Endothelial cell of umbilical vein (primary cell): ENCODE data around the gene TMEM43. TPM values are rescaled to one million over a fixed set of nuclear protein-coding genes. Genes with fewer than 3 reads are reported as not detected.

Experiments used
- BruUV-seq: library from RNA; stranded (reverse); fragments of 400-500 nt; replicated peaks from 2 replicates; lab custom pipeline; 2021; lab: Mats Ljungman, UMichigan
- CTCF ChIA-PET: fragments of 300-600, 350-600 bp; sonication (Branson Sonifier 250); formaldehyde crosslinking; loops from one replicate; lab custom pipeline; 2021; ENCODE audit warnings: antibody characterized with exemption, inconsistent platforms; lab: Charles Lee
- POLR2A ChIA-PET: fragments of 300-600, 350-600 bp; sonication (Branson Sonifier 250); formaldehyde crosslinking; loops from one replicate; lab custom pipeline; 2021; ENCODE audit warnings: antibody characterized with exemption, inconsistent platforms; lab: Charles Lee
- DNase-seq: peaks from one replicate; pipeline ENCODE4 v3.0.0-alpha.2; 2011; ENCODE audit warnings: low read depth, low spot score
- FAIRE-seq: peaks from 2 replicates; lab custom pipeline; 2011; peaks lifted over from hg19 to GRCh38; lab: Jason Lieb, UNC
- H2AFZ ChIP-seq: 2 replicates; pipeline ENCODE4 v1.6.0; 2012; ENCODE audit warnings: low read depth, low read length, control low read depth, inconsistent platforms
- H3K27ac ChIP-seq: 2 replicates; pipeline ENCODE4 v1.5.1; 2011; ENCODE audit warnings: low read depth, mild to moderate bottlenecking, control low read depth, low read length, moderate library complexity; ENCODE audit not compliant: insufficient read depth
- H3K27me3 ChIP-seq, 2 experiments: 2 replicates each; pipeline versions ENCODE4 v1.6.0 to v1.6.1; 2011; ENCODE audit warnings: low read length in 2 of 2, mixed read lengths in 1 of 2; ENCODE audit not compliant: control insufficient read depth in 2 of 2, insufficient read depth in 2 of 2
- H3K36me3 ChIP-seq, 2 experiments: 2 replicates in 1 of 2; 3 replicates in 1 of 2; pipeline ENCODE4 v1.5.1; 2011; ENCODE audit warnings: low read length in 2 of 2, mild to moderate bottlenecking in 1 of 2, moderate library complexity in 1 of 2; ENCODE audit not compliant: control insufficient read depth in 2 of 2, insufficient read depth in 2 of 2; ENCODE audit errors: extremely low read depth in 1 of 2
- H3K4me1 ChIP-seq: 3 replicates; pipeline ENCODE4 v1.5.1; 2011; ENCODE audit warnings: mild to moderate bottlenecking, low read length; ENCODE audit not compliant: control insufficient read depth, insufficient read depth; ENCODE audit errors: extremely low read depth
- H3K4me2 ChIP-seq: 2 replicates; pipeline ENCODE4 v1.6.1; 2011; ENCODE audit warnings: low read length, control low read depth, mixed read lengths; ENCODE audit not compliant: insufficient read depth
- H3K4me3 ChIP-seq, 3 experiments: fragments of 200-600 bp in 1 of 3; sonication (generic), shearing (Covaris generic) in 1 of 3; replicated peaks in 1 of 3; 2 replicates each; pipeline ENCODE4 v1.5.1; 2011 to 2016; ENCODE audit warnings: control low read depth in 3 of 3, low read length in 3 of 3, mild to moderate bottlenecking in 2 of 3, inconsistent platforms in 1 of 3, low read depth in 1 of 3, moderate library complexity in 1 of 3; ENCODE audit not compliant: insufficient read depth in 1 of 3
- H3K79me2 ChIP-seq: 2 replicates; pipeline ENCODE4 v1.6.0; 2012; ENCODE audit warnings: low read length, inconsistent platforms; ENCODE audit not compliant: control insufficient read depth, insufficient read depth
- H3K9ac ChIP-seq: replicated peaks from 2 replicates; pipeline ENCODE3; 2011; ENCODE audit warnings: low read length, control low read depth; ENCODE audit not compliant: insufficient read depth; ENCODE audit errors: extremely low read depth
- H3K9me1 ChIP-seq: replicated peaks from 3 replicates; pipeline ENCODE4 v1.6.0; 2011; ENCODE audit warnings: mild to moderate bottlenecking, low read length; ENCODE audit not compliant: control insufficient read depth, insufficient read depth; ENCODE audit errors: extremely low read depth
- H3K9me3 ChIP-seq: replicated peaks from 2 replicates; pipeline ENCODE4 v1.5.1; 2012; ENCODE audit warnings: low read length, inconsistent platforms; ENCODE audit not compliant: control insufficient read depth, insufficient read depth
- H4K20me1 ChIP-seq: replicated peaks from 2 replicates; pipeline ENCODE3; 2011; ENCODE audit warnings: mild to moderate bottlenecking, low read length; ENCODE audit not compliant: control insufficient read depth, insufficient read depth; ENCODE audit errors: extremely low read depth
- CTCF ChIP-seq, 2 donors: IDR thresholded peaks; 1 replicate in 1 of 2; 2 replicates in 1 of 2; pipeline ENCODE4 v1.5.1; 2011; ENCODE audit warnings: low read length in 2 of 2, mild to moderate bottlenecking in 2 of 2, moderate library complexity in 2 of 2, control low read depth in 1 of 2, inconsistent platforms in 1 of 2, low read depth in 1 of 2; ENCODE audit not compliant: insufficient read depth in 1 of 2; ENCODE audit errors: extremely low read depth in 1 of 2
- EZH2 ChIP-seq: IDR thresholded peaks from 2 replicates; pipeline ENCODE4 v1.6.1; 2012; ENCODE audit warnings: borderline replicate concordance, low read depth, mild to moderate bottlenecking, moderate library complexity, low read length, inconsistent platforms; ENCODE audit not compliant: severe bottlenecking
- FOS ChIP-seq: IDR thresholded peaks from 2 replicates; pipeline ENCODE4 v1.6.1; 2011; ENCODE audit warnings: mild to moderate bottlenecking, low read length, moderate library complexity, borderline replicate concordance; ENCODE audit not compliant: insufficient read depth
- GATA2 ChIP-seq: IDR thresholded peaks from 2 replicates; pipeline ENCODE4 v1.7.0; 2011; ENCODE audit warnings: low read depth, mild to moderate bottlenecking, moderate library complexity, mixed read lengths, low read length; ENCODE audit not compliant: insufficient read length, insufficient read depth
- JUN ChIP-seq: IDR thresholded peaks from 2 replicates; pipeline ENCODE4 v1.6.1; 2011; ENCODE audit warnings: borderline replicate concordance, low read depth; ENCODE audit not compliant: insufficient read length, insufficient read depth
- MAX ChIP-seq: IDR thresholded peaks from 2 replicates; pipeline ENCODE4 v1.6.1; 2011; ENCODE audit not compliant: insufficient read depth, insufficient read length
- MYC ChIP-seq: IDR thresholded peaks from one replicate; pipeline ENCODE4 v1.6.1; 2011; ENCODE audit warnings: mild to moderate bottlenecking, low read depth, low read length
- POLR2A ChIP-seq: IDR thresholded peaks from 2 replicates; pipeline ENCODE4 v1.6.1; 2012; ENCODE audit warnings: low read depth, mild to moderate bottlenecking, control low read depth, low read length
- POLR2AphosphoS5 ChIP-seq: IDR thresholded peaks from 2 replicates; pipeline ENCODE4 v1.6.1; 2012; ENCODE audit warnings: low read depth, mild to moderate bottlenecking, control low read depth, low read length, moderate library complexity; ENCODE audit not compliant: insufficient read depth
- dilution Hi-C: fragments of 300-500 bp; cut with MboI; formaldehyde crosslinking; loops from one replicate; pipeline ENCODE4 v1.15.0; 2019; ENCODE audit warnings: low sequenced_read_pairs; ENCODE audit not compliant: extremely low pct_ligation_motif_present
- intact Hi-C: fragments of 100-400 bp; cut with micrococcal nuclease; formaldehyde crosslinking; loops from one replicate; pipeline ENCODE4 v1.10.0; 2022
- polyA plus RNA-seq, 4 experiments: library from polyadenylated mRNA; depleted of rRNA in 3 of 4; stranded (reverse) in 3 of 4; unstranded in 1 of 4; fragments of >200 nt; gene quantifications; 2 replicates each; pipeline versions ENCODE4 v1.2.1 to v1.2.3, GENCODE V29; 2011 to 2012; ENCODE audit warnings: missing spikeins in 1 of 4
- total RNA-seq: library from RNA; stranded (reverse); gene quantifications from 2 replicates; pipeline ENCODE4 v1.2.3, GENCODE V29; 2021

Gene TMEM43
- total and polyA plus RNA-seq, 2 donors (not counting 3 experiments of a cell fraction or from before 2014, with no cell fraction given) = 80.6 to 119 TPM

- Histone ChIP-seq H3K4me1 (peaks cover 5% of the 10 kb centered on the region), H4K20me1 (no peaks in the 10 kb centered on the region), H3K9ac (no peak overlapping the region), H3K27me3 (no peaks in the 10 kb centered on the region), H3K9me3 (no peaks in the 10 kb centered on the region), H2AFZ (no peak overlapping the region), H3K4me2 (no peak overlapping the region), H3K4me3 (no peak overlapping the region), H3K36me3 (peaks cover 0 to 12% of the 10 kb centered on the region in 2 experiments), H3K27ac (no peak overlapping the region), H3K79me2 (peaks cover 7% of the 10 kb centered on the region), H3K9me1 (no peaks in the 10 kb centered on the region)
- intact Hi-C loops = no loop called here
- TF ChIP-seq MYC (no peak), EZH2 (no peak), CTCF (IDR thresholded peaks at IDR 0.05; ENCODE audit: extremely low read depth in 1 of 2, insufficient read depth in 1 of 2, low read depth in 1 of 2, low read length in 2 of 2) (no peak), MAX (no peak), POLR2A (no peak), FOS (no peak), POLR2AphosphoS5 (no peak), JUN (no peak), GATA2 (no peak)
- DNase-seq (no peak), FAIRE-seq (no peak)
- BruUV-seq = no TSS peak
- CTCF ChIA-PET = no interaction called here
- POLR2A ChIA-PET = interaction anchor here (0.6 kb wide), 1 partner anchor 178 kb away, joined by 3 read pairs; no protein-coding TSS in a partner anchor
- dilution Hi-C loops = no loop called here
These were observed 6.2 kb upstream of the TMEM43 start for GRCh38 chr3:14118400-14119381.
